H1 (cell line): ENCODE data around the gene ZNF700. TPM values are rescaled to one million over a fixed set of nuclear protein-coding genes. Genes with fewer than 3 reads are reported as not detected.

Source experiments
- CHD7 ChIP-seq: fragments of 300-600 bp; sonication (generic); IDR thresholded peaks from 2 replicates; pipeline ENCODE4 v1.7.1; 2012; ENCODE audit warnings: low read length, moderate library complexity, mild to moderate bottlenecking, inconsistent platforms; ENCODE audit not compliant: insufficient replicate concordance
- CTCF ChIP-seq, 3 experiments: IDR thresholded peaks; 1 replicate in 2 of 3; 2 replicates in 1 of 3; pipeline versions ENCODE4 v1.5.1 to v1.6.1; 2011; ENCODE audit warnings: low read length in 3 of 3, mild to moderate bottlenecking in 3 of 3, inconsistent platforms in 2 of 3, low read depth in 1 of 3, moderate library complexity in 1 of 3; ENCODE audit not compliant: insufficient read depth in 1 of 3; ENCODE audit errors: control extremely low read depth in 1 of 3
- HDAC2 ChIP-seq, 2 experiments: fragments of 300-600 bp in 1 of 2; sonication (generic) in 1 of 2; IDR thresholded peaks; 2 replicates each; pipeline ENCODE4 v1.6.1; 2011 to 2012; ENCODE audit warnings: low read depth in 2 of 2, low read length in 2 of 2, mild to moderate bottlenecking in 2 of 2, moderate library complexity in 2 of 2, borderline replicate concordance in 1 of 2, inconsistent platforms in 1 of 2
- KDM5A ChIP-seq: fragments of 200-600 bp; IDR thresholded peaks from 2 replicates; pipeline ENCODE4 v1.7.1; 2012; ENCODE audit warnings: mild to moderate bottlenecking, low read length, inconsistent platforms, mixed read lengths
- RAD21 ChIP-seq, 2 experiments: IDR thresholded peaks in 1 of 2; conservative IDR thresholded peaks in 1 of 2; 2 replicates each; pipeline ENCODE4 v1.6.1; 2011; ENCODE audit warnings: low read depth in 2 of 2, low read length in 2 of 2, improper control_type of control experiment in 1 of 2, inconsistent platforms in 1 of 2, mild to moderate bottlenecking in 1 of 2, moderate library complexity in 1 of 2
- RFX5 ChIP-seq: IDR thresholded peaks from 2 replicates; pipeline ENCODE4 v1.6.1; 2011; ENCODE audit warnings: low read depth, low read length, improper control_type of control experiment, borderline replicate concordance
- SP1 ChIP-seq: IDR thresholded peaks from 2 replicates; pipeline ENCODE4 v1.6.1; 2011; ENCODE audit warnings: low read depth, low read length
- polyA plus RNA-seq, 7 experiments: library from polyadenylated mRNA; depleted of rRNA in 3 of 7; stranded (reverse) in 5 of 7; unstranded in 2 of 7; fragments of >200 nt in 5 of 7; fragments of 200-250 nt in 2 of 7; gene quantifications; 1 replicate in 5 of 7; 2 replicates in 1 of 7; 4 replicates in 1 of 7; pipeline versions ENCODE4 v1.2.1 to v1.2.3, GENCODE V29; 2011 to 2013; ENCODE audit warnings: missing spikeins in 2 of 7, mixed read lengths in 2 of 7
- total RNA-seq: library from RNA; stranded (reverse); fragmentation: NEBNext Ultra II Directional; extraction: Animal tissue kit (Norgen Biotek cat#: 25700); gene quantifications from 2 replicates; pipeline ENCODE4 v1.2.1, GENCODE V29; 2021

ZNF700 gene
- total and polyA plus RNA-seq, 2 of the 8 experiments (the other 6 are each of a cell fraction or from before 2014, with no cell fraction given) = 3.0 to 10.5 TPM

DNA sequence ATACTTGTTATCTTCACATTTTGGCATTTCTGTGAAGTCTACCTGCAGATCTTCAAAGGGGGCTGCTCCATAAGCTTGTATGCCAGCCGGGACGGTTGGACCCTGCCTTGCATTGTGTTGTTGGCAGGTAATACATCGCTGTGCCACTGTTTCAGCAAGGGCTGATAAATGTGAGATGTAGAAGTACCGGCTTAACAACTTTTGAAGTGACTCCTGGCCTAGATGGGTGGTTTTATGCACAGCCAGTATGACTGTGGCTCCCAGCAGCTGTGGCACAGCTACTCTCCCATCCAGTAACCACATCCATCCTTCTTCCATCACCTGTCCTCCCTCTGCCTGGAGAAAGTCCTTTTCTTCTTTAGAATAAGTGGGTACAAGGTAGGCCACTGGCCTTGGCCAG lies 19.7 kb downstream of the ZNF700 start (continued):
- TF ChIP-seq CHD7 (no peak), CTCF (IDR thresholded peaks at IDR 0.05; ENCODE audit: control extremely low read depth in 1 of 3, insufficient read depth in 1 of 3, low read depth in 1 of 3, low read length in 3 of 3) (no peak), RFX5 (no peak), HDAC2 (IDR thresholded peaks at IDR 0.05; ENCODE audit: borderline replicate concordance in 1 of 2, low read depth in 2 of 2, low read length in 2 of 2) (no peak), SP1 (no peak), KDM5A (no peak), RAD21 (IDR thresholded peaks at IDR 0.05 in 1 of 2, conservative IDR thresholded peaks at IDR 0.05 in 1 of 2; ENCODE audit: low read depth in 2 of 2, low read length in 2 of 2) (no peak)
